Kidney epithelial cell (primary cell): ENCODE results near the gene BMI1. TPM values are rescaled to one million over a fixed set of nuclear protein-coding genes. Genes with fewer than 3 reads are reported as not detected.

Experiments used
- DNase-seq: peaks from one replicate; pipeline ENCODE4 v3.0.0-alpha.2; 2010; ENCODE audit warnings: low read depth
- H3K27me3 ChIP-seq: 2 replicates; pipeline ENCODE4 v1.6.0; 2011; ENCODE audit warnings: low read length; ENCODE audit not compliant: control insufficient read depth, insufficient read depth
- H3K36me3 ChIP-seq: 2 replicates; pipeline ENCODE4 v1.5.1; 2011; ENCODE audit warnings: low read length; ENCODE audit not compliant: control insufficient read depth, insufficient read depth
- H3K4me3 ChIP-seq: 2 replicates; pipeline ENCODE4 v1.5.1; 2011; ENCODE audit warnings: low read depth, mild to moderate bottlenecking, control low read depth, low read length
- total RNA-seq: library from RNA; depleted of rRNA; stranded (reverse); fragments of >200 nt; gene quantifications from 2 replicates; pipeline ENCODE4 v1.2.3, GENCODE V29; 2015
- TF ChIP-seq, protein P1 (sequence below): IDR thresholded peaks from 2 replicates; pipeline ENCODE4 v1.5.1; 2011; ENCODE audit warnings: mild to moderate bottlenecking, moderate library complexity, low read length, control low read depth, inconsistent platforms; ENCODE audit not compliant: insufficient read depth, poor library complexity, severe bottlenecking

BMI1 gene
- total RNA-seq, 1 donor from 2014 or later = 60.5 TPM

DNA sequence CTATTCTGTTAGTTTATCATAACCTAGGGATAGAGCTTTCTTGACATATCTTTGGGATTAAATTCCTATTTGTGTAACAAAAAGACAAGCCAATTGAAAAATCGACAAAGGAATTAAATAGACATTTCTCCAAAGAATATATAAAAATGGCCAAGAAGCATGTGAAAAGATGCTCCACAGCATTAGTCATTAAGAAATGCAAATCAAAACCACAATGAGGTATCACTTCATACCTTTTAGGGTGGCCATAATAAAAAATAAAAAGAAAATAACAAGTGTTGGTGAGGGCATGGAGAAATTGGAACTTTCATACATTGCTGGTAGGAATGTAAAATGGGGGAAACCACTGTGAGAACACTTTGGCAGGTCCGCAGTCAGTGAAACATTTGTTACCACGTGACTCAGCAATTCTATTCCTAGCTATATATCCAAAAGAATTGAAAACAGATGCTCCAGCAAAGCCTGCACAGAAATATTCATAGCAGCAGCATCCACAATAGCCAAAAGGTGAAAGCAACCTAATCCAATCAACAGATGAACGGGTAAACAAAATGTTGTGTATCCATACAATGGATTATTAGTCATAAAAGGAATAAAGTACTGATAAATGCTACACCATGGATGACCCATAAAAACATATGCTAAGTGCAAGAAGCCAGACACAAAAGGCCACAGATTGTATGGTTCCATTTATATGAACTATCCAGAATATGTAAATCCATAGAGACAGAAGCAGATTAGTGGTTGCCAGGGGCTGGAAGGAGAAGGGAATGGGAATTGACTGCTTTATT is 44.9 kb downstream of the BMI1 start:
- no peak overlapping the region for H3K4me3 ChIP-seq
- no peaks in the 10 kb centered on the region for H3K36me3 ChIP-seq
- DNase-seq = no peak
- H3K27me3 ChIP-seq = no peaks in the 10 kb centered on the region
- TF ChIP-seq, protein P1, sequence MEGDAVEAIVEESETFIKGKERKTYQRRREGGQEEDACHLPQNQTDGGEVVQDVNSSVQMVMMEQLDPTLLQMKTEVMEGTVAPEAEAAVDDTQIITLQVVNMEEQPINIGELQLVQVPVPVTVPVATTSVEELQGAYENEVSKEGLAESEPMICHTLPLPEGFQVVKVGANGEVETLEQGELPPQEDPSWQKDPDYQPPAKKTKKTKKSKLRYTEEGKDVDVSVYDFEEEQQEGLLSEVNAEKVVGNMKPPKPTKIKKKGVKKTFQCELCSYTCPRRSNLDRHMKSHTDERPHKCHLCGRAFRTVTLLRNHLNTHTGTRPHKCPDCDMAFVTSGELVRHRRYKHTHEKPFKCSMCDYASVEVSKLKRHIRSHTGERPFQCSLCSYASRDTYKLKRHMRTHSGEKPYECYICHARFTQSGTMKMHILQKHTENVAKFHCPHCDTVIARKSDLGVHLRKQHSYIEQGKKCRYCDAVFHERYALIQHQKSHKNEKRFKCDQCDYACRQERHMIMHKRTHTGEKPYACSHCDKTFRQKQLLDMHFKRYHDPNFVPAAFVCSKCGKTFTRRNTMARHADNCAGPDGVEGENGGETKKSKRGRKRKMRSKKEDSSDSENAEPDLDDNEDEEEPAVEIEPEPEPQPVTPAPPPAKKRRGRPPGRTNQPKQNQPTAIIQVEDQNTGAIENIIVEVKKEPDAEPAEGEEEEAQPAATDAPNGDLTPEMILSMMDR = no peak

DNA sequence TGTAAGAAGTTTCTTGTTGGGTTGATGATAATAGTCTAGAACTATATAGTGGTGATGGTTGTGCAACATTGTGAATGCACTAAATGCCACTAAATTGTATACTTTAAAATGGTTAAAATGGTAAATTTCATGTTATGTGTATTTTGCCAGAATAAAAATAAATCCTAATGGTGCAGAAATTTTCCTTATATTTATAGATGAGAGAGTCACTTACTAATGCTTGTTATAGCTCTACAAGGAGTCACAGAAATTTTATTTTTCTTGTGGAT is 45.5 kb downstream of the BMI1 start:
- H3K4me3 ChIP-seq = no peak overlapping the region
- DNase-seq = no peak
- H3K36me3 ChIP-seq = no peaks in the 10 kb centered on the region
- no peaks in the 10 kb centered on the region for H3K27me3 ChIP-seq
- TF ChIP-seq, protein P1 = no peak

DNA sequence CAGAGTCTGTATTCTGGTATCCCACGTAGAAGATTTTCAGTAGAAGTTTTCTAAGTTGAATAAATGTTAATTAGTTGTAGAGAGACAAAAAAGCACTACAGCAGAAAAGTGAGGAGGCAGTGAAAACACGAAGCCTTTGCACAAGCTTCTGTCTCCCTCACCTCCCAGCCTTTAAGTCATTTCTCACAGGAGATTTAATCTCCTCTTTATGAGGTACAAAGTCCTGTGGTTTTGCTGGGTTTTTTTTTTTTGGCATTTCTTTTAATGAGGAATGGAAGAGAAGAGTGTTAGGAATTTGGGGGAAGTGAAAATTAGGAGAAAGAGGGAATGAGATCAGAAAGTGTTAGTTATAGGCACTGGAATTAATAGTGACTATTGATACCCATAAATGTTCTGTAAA is 45.9 kb downstream of the BMI1 start:
- Histone ChIP-seq H3K36me3 (no peaks in the 10 kb centered on the region), H3K27me3 (no peaks in the 10 kb centered on the region), H3K4me3 (no peak overlapping the region)
- DNase-seq = no peak
- TF ChIP-seq, protein P1 = no peak

DNA sequence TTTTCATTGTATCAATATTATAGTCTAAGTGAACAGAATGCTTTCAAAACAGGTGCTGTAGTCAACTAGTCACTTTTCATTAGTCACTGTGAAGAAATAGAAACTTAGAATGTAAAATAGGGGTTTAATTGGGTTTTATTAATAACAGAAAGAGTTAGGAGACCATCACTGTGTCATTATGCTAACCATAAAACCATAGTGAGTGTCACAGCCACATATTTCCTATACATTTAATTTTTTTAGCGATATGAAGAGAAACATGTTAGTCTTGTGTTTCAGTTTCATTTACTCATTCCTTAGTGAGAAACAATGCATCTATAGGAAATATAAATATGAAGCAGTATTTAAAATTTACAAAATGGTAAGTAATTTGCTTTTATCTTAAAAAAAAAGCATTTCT is 46.6 kb downstream of the BMI1 start:
- no peak overlapping the region for H3K4me3 ChIP-seq
- TF ChIP-seq, protein P1 = no peak
- no peaks in the 10 kb centered on the region for H3K36me3 ChIP-seq
- H3K27me3 ChIP-seq = no peaks in the 10 kb centered on the region
- no peak for DNase-seq

DNA sequence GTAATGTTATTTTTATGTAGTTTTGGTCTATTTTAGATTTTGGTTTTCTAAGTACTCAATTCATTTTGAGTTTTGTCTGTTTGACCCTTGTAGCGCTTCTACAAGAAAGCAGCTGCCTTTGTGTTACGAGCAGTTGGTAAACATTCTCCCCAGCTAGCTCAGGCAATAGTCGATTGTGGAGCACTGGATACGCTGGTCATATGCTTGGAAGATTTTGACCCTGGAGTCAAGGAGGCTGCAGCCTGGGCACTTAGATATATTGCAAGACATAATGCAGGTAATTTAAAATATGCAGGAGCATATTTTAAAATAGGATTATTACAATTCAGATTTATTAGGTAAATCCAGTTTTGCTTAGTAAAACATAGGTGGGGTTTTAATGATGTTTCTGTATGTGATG is 47.5 kb downstream of the BMI1 start:
- no peaks in the 10 kb centered on the region for H3K27me3 ChIP-seq
- TF ChIP-seq, protein P1 = no peak
- no peaks in the 10 kb centered on the region for H3K36me3 ChIP-seq
- no peak overlapping the region for H3K4me3 ChIP-seq
- DNase-seq = no peak

DNA sequence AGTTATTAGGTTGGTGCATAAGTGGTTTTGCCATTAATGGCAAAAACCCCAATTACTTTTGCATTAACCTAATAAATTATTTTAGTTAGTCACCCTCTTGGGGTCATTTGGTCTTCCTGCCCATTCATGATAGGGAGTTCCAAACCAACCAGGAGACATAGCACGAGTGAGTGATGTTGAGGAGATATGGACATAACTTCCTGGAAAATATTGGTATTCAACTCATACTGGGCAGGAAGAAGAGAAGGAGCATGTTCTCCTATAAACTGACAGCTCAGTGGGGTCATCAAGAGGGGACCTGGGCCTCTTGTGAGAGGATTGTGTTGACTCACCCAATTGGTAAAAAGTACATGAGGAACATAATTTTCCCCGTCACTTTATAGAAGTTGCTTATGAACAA is 48.1 kb downstream of the BMI1 start:
- DNase-seq = no peak
- Histone ChIP-seq H3K27me3 (no peaks in the 10 kb centered on the region), H3K36me3 (no peaks in the 10 kb centered on the region), H3K4me3 (no peak overlapping the region)
- TF ChIP-seq, protein P1 = no peak
